GM21723 (cell line): ENCODE measurements around the gene FARS2.
A peak's percentile ranks its signal among the peaks of the same experiment; 100 is the strongest.

ENCODE experiments used
- ATAC-seq: cut with Tn5 transposase; IDR thresholded peaks from one replicate; pipeline ENCODE4 v1.9.1; 2021; ENCODE audit warnings: mild to moderate bottlenecking, moderate library complexity; ENCODE audit not compliant: unreplicated experiment

FARS2 gene

DNA sequence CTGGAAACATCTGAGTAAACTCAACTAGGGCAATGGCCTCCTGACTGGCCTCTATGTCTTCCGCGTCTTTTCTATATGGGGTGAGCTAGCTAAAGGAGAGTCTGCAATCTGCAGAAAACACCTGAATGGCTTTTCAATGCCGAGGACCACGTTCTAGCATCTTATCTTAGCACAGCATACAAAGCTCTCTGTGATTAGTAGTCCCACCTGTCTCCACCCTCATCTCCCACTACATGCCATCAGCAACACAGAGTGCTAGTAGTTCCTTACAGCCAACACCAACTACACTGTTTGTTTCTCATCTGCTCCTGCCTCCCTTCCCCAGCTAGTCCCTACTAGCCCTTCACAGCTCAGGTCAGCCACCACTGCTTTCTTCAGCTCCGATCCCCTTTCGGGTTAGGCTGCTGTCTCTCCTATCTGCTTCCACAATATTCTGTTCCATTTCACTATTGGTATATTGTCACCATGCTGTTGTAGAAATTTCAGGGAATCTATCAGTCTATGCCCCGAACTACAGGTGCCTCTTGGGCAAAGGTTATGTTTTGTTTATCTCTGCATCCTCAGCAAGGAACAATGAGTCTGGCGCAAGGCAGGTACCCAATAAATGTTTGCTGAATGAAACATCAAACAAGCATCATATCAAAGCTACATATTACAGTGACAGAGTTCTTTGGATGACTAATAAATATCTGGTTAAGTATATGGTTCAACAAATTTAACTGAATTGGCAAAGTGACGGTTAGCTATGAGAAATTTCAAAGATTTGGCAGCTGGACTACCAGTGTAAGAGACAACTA lies 12.8 kb upstream of the FARS2 start:
- no peak for ATAC-seq

DNA sequence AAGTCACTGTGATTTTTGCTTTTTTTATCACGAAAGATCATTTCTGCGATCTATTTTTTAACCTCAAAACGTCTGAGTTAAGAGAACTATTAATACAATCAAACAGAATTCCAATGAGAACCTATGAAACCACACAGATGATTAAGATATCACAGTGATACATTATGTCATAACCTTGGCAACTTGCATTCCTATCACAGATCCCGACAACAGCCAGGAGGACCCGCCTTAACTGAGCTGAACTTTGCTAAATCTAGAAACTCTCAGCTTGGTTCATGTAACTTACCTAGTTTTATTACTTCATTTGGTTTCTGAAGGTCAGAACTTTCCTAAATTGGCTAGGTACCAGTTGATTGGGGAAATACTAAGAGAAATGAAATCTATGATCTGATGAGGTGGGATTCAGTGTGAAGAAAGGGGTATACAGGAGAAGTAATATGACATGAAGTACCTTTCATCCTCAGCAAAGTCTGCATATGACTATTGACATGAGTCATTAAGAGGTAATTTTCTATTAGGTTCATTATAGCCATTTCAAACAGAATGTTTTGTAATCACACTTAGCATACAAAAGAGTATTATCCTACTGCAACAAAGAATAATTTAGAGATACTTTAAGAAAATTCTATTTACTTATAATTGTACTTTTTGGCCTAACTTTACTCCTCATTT lies 11.7 kb upstream of the FARS2 start:
- ATAC-seq = no peak

DNA sequence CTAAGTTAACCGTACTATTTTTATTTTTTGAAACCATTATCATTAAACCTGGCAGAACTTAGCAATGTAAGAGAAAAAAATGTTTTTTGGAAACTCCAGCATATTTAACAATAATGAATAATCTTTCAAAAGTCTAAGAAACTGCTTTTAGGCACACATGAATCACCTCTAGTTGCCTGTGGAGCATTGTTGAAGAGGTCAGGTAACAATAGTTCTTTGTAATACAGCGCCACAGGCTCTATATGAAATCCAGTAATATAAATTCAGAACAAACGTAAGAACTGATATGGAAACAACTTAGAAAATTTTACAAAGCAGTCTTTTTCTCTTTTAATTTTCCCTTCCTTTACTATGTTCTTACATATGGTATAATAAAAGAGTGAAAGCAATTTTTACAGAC lies 10.9 kb upstream of the FARS2 start:
- no peak for ATAC-seq

DNA sequence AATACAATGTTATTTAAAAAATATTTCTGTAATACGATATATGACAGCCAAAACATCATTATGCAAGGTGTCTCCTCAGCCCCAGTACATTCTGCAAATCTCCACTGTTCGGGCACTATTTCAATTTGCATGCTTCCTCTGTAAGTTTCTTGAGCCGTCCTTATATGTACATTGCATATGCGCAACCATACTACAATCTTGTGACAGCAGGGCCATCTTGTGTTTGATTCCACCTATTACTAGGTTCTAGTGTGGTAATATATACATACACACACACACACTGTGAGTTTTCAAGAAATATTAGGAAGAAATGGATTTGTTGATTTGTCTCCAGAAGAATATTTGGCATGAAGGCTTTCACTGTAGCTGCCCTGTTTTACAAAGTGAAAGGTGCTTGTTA lies 10.4 kb upstream of the FARS2 start:
- no peak for ATAC-seq

DNA sequence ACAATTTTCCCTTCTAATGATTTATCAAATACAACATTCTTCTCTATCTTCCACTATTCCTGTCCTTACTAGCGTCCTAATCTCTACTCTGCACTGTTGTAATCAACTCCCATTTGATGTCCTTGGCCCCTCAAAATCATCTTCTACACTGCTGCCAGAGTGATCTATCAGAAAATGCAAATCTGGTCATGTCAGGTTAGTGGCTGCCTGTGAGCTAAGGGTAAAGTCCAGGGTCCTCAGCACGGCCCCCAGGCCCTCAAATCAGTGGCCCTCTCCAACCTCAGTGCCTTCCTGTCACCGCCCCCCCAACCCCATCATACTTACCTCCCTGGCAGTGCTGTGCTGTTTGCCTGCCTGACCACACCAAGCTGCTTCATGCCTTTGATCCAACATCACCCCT lies 4.4 kb upstream of the FARS2 start:
- ATAC-seq = no peak

DNA sequence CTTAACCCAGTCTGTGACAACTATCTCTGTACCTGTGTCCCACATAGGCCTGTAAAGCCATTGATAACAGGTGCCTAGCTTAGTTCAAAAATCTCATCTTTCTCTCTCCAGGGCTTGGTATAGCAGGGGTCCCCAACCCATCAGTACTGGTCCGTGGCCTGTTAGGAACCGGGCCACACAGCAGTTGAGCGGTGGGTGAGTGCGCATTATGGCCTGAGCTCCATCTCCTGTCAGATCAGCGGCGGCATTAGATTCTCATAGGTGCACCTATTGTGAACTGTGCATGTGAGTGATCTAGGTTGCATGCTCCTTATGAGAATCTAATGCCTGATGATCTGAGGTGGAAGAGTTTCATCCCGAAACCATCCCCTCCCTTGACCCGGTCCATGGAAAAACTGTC lies 3.9 kb upstream of the FARS2 start:
- no peak for ATAC-seq

DNA sequence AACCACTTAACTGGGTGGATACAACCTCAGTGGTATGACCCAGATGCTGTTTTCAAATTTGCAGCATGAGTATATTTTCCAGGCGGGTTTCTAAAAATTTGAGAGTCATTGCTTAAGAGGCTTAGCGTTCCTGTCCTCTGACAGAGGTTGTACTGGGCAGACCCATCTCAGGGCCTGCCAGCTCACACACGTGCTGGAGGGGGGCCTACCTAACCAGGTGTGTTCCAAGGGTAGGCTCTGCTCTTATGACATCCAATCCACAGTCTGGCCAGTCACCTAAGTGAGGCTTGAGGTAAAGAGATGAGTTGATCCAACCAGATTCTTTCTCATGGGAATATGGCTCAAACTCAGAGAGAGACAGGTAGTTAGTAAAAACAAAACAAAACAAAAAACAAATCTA lies 1.9 kb upstream of the FARS2 start:
- no peak for ATAC-seq

DNA sequence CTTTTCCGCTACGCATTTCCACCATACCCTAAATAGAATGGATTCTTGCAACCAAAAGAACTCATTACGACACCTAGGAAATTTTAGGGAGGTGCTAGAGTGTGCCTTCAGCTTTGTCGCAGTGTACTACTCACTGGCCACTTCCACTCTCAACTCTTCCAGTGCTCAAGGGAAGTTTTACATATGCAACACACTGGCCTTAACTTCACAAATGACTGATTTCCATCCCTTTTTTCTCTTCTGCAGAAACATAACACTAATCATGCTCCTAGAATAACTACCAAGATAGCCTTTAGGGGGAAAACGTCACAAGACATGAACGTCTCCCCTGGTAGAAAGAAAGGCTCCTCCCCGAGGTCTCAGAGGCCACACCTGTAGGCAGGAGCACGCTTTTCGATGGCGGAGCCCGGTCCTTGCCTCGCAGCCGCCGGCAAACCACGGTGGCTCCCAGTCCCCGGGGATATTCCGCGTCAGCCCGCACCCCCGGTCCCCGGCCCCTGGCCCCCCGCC lies 1.1 kb upstream of the FARS2 start:
- ATAC-seq = peak; percentile 72

DNA sequence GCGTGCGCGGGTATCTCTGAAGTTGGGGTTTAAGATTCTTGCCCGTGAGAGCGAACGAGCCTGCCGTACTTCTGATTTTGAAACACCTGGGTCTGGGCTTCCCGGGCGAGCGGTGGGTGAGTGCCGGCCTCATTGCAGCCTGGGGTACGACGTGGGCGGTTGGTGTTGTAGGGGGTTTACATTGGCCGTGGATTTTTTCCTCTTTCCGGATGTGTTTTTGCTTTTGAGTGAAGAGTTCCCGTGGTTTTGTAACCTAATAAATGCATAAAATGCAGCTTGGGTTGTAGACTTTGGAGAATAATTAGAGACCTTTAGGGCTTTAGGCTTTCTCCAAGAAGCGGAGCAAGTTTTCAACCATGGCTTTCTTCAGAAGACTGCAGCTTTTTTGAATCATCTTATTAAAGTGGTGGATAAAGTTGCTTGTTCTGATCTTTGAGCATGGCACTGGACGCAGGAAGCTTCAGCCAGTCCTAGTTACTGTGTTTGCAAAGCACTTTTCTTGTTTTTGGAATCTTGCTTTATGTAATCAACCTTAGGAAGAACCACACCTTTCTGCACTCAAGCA lies 314 bp downstream of the FARS2 start:
- no peak for ATAC-seq

DNA sequence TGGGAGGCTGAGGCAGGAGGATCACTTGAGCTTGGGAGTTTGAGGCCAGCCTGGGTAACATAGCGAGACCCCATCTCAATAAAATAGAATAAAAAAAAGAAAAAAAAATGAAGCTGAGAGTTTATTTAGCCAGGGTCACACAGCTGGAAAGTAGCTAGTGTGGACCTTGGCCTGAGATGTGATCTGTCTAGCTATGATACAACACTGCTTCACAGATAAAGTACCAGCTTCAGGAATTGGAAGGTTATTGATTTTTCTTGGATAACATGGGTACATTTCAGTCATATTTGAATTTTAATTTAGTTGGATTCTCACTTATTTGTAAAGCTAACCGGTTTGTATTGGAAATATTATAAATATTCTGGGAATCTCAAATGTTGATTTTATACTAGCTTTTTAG lies 5.1 kb downstream of the FARS2 start:
- ATAC-seq = no peak

DNA sequence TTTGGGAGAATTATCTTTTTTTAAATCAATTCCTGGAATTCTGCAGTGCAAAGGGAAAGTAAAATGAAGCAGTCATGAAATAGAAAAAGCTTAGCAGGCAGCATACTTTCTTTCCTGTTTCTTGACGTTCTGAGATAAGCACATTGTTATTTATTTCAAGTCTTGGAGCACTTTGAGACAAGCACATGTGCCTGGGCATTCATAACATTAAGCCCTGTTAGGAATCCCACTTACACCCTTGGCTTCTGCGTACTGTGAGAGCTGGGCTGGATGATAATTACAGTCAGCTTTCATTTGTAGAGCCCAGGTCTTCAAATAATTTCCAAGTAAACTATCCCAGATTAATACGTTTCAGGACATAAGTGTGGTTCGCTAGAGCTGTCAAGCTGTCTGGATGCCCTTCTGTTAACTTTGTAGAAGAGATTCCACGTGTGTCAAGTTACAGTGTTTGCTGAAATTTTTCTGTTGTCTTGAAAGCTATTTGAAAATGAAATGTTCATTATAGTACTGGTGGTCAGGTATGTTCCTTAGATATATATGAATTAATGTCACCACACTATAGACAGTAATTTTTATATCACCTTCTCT lies 8.9 kb downstream of the FARS2 start:
- ATAC-seq = no peak

DNA sequence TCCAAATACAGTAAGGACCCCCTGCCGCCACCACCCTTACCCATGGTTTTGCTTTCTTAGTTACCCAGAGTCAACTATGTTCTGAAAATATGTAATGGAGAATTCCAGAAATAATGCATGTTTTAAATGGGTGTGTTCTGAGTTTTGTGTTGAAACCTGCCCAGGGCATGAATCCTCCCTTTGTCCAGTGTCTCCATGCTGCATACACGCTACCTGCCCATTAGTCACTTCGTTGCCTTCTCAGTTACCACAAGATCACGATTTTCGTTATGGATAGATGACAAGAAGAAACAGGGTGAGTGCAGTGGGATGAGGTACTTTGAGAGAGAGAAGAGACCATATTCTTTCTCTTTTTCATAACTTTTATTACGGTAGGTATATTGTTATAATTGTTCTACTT lies 10.6 kb downstream of the FARS2 start:
- ATAC-seq = no peak

DNA sequence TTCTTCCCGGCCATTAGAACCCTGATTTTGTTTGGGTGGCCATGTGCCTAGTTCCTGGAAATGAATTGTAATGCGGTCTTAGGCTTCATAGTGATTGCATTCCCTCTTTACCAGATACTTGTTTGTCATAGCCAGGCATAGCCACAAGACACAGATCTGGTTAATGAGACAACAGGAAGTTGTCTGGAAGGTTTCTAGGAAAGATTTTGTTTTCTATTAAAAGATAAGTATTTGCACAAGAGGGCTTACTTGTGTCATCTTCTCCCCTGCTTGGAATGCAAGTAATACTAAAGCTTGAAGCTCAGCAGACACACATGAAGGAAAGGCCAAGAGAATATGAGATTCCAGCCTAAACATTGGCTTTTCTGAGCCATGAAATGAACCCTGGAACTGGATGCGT lies 12.9 kb downstream of the FARS2 start:
- no peak for ATAC-seq

DNA sequence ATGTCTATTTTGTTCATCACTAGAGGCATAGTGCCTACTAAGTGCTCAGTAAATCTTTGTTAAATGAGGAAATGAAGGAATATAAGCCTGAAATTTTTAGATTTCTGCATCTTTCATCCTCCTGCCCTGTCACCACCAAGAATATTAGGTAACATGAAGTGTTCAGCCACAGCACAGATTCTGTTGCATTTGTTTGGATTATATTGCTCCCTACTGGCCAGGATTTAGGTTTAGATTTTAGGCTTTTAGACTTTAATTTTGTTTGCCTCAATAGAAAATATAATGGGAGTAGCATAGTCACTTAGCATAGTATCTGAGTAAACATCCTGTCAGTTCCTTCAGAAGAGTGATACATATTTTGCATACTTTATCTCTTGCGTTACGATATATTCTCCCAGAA lies 14.2 kb downstream of the FARS2 start:
- no peak for ATAC-seq

DNA sequence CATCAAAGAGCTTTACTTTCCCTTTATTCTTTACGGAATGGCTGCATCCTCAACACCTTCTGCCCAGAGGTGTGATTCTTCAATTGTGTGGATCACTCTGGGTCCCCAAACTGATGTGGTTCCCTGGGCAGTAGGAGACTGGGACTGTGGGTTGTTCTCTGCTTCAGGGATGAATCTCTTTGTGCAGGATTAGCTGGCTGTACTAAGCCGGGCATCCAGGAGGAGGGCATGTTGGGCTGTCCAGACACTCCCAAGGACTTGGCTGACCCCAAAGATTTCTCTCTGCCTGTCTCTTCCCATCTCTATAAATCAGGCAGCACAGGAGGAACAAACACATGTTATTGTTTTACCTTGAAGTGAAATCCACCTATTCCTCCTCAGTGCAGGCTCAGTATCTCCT lies 15.3 kb downstream of the FARS2 start:
- ATAC-seq = no peak

DNA sequence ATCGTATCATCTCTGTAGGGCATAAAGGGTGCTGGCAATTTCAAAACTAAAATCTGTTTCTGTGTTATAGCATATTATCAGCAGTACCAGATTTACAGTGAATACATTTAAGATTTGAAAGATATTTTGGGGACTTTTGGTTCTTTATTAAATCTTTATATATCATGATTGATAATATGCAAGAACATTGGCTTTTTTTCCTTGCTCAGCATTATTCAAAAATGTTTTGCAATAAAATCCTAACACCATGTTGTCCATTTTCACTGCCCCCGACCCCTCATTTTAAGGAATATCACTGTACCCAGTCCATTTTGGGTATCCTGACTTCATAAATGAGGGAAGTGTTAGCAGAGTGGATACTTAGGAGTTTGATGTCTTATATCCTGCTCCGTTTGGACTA lies 16.3 kb downstream of the FARS2 start:
- no peak for ATAC-seq

DNA sequence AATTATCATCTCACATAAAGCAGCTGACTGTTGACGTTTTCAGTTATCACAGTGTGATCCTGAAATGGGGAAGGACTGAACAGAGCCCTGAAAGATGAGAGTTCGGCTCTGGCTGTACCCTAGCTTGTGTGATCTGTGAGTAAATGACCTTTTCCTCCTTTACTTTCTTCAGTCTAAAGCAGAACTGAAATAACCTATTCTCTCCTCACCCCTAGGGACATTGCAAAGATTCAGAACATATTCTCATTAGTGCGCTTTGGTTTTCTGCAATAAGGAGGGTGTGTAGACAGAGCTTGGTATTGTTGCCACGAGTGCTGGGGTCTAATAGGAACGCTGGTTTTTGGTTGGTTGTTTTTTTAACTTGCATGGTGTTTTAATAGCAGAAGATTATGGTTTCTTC lies 16.7 kb downstream of the FARS2 start:
- ATAC-seq = peak; percentile 81

DNA sequence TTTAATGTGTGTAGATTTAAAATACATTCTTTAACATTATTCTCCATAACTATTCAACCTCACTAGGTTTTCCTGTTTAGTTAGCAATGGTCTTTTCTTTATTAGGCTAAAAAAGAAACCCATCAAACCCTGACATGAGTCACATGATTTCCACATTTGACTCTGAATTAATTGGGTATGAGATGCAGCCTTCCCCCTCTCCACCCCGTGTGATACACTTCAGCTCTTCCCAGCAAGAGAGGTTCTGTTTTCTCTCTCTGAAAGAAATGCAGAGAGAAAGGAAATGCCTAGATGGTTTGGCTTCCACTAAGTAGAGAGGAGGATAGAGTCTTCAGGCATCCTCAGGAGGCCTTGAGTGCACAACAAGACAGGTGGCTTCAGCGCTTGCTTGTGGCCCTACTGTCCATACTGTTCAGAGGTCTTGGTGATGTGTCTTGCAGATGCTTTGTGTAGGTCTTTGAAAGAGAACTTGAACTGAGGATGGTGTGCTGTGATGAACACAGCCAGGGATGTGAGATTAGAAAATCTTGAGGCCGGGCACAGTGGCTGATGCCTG lies 17.3 kb downstream of the FARS2 start:
- ATAC-seq = no peak

DNA sequence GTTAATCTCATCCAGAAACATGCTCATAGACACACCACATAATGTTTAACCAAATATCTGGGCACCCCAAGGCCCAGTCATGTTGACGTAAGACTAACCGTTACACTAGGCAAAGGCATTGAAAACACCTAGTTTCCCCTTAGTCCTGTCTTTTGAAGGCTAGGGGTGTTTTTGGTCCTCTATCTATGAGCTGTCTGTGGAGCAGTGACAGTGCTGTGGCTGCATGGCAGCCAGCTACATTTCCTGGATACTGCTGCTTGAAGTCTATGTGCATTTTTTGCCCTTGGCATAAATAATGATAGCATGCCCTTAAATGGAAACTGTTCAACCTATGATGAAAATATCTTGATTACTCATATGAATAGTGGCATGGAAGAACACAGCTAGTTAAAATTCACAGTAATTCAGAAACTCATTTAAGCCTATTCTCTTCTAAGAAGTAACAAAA lies 18.6 kb downstream of the FARS2 start:
- no peak for ATAC-seq

DNA sequence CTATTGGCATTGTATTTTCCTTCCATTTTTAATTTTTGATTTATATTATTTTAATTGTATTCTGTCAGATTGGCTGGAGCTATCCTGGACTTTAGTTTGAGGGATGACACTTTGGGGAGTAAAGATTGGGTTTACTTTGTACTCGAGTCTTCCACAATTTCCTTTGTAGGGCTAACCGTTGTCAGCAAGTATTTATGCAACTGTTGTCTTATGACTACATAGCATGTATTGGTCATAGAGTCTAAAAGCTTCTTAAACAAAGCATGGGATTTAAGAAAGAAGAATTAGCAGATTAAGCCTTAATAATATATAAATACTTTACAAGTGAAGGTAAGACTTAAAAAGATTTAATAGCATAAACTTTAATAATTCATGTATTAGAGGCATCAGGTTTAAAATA lies 19.6 kb downstream of the FARS2 start:
- ATAC-seq = no peak

DNA sequence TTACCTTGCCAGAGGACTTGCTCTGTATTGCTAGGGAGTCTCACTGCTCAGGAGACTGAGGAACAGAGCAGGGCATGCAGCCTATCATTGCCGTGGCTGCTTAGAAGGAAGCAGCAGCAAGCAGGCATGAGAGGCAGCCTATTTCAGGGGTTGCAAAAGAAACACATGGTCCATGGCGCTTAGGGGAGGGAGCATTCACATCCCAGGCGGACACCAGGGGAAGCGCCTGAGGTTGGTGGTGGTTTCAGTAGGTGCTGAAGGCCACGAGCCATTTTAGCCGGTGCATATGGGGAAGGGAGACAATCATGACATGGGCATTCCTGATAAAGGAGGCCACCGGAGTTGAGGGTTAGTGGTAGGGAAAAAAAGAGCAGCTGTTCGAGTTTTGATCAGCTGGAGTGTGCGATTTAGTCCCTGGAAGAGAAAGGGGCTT lies 20.9 kb downstream of the FARS2 start:
- ATAC-seq = no peak
